Caco-2 (cell line): ENCODE measurements around the gene FN1. TPM values are rescaled to one million over a fixed set of nuclear protein-coding genes. Genes with fewer than 3 reads are reported as not detected.
A peak's percentile ranks its signal among the peaks of the same experiment; 100 is the strongest.

Experiments
- BruUV-seq: library from RNA; stranded (reverse); fragments of 400-500 nt; replicated peaks from 2 replicates; lab custom pipeline; 2021; lab: Mats Ljungman, UMichigan
- CTCF ChIA-PET: fragments of 300-600 bp; sonication (Branson Sonifier 250); formaldehyde crosslinking; loops from one replicate; lab custom pipeline; 2022; ENCODE audit warnings: antibody characterized with exemption; lab: Charles Lee
- POLR2A ChIA-PET: fragments of 300-600 bp; sonication (Branson Sonifier 250); formaldehyde crosslinking; loops from one replicate; lab custom pipeline; 2022; ENCODE audit warnings: antibody characterized with exemption; lab: Charles Lee
- DNase-seq, 2 experiments: peaks; one replicate each; pipeline versions ENCODE4 v3.0.0 to v3.0.0-alpha.2; 2020 to 2022
- H3K27me3 ChIP-seq: replicated peaks from 2 replicates; pipeline ENCODE4 v1.6.0; 2011; ENCODE audit warnings: low read length; ENCODE audit not compliant: control insufficient read depth, insufficient read depth
- H3K36me3 ChIP-seq: 2 replicates; pipeline ENCODE4 v1.5.1; 2011; ENCODE audit warnings: low read length; ENCODE audit not compliant: control insufficient read depth, insufficient read depth
- H3K4me1 ChIP-seq: fragments of 250-450 bp; sonication (Bioruptor Pico); 2 replicates; pipeline ENCODE4 v1.5.1; 2020; ENCODE audit warnings: mild to moderate bottlenecking
- H3K4me3 ChIP-seq: 2 replicates; pipeline ENCODE4 v1.5.1; 2011; ENCODE audit warnings: low read depth, mild to moderate bottlenecking, control low read depth, low read length
- H3K9me3 ChIP-seq: fragments of 250-450 bp; sonication (Bioruptor Pico); 2 replicates; pipeline ENCODE4 v1.5.1; 2020; ENCODE audit warnings: mild to moderate bottlenecking, moderate library complexity
- H3K27ac Mint-ChIP-seq: one replicate; pipeline ENCODE4 v1.8.0; 2022; ENCODE audit warnings: mixed read lengths; ENCODE audit not compliant: unreplicated experiment
- H3K27me3 Mint-ChIP-seq: one replicate; pipeline ENCODE4 v1.8.0; 2022; ENCODE audit warnings: mixed read lengths; ENCODE audit not compliant: insufficient read depth, unreplicated experiment
- H3K36me3 Mint-ChIP-seq: one replicate; pipeline ENCODE4 v1.8.0; 2022; ENCODE audit warnings: mild to moderate bottlenecking, mixed read lengths; ENCODE audit not compliant: insufficient read depth, unreplicated experiment
- H3K4me1 Mint-ChIP-seq: one replicate; pipeline ENCODE4 v1.8.0; 2022; ENCODE audit warnings: low read depth, mixed read lengths; ENCODE audit not compliant: unreplicated experiment
- H3K4me3 Mint-ChIP-seq: one replicate; pipeline ENCODE4 v1.8.0; 2022; ENCODE audit warnings: mild to moderate bottlenecking, moderate library complexity, mixed read lengths; ENCODE audit not compliant: unreplicated experiment
- H3K9me3 Mint-ChIP-seq: one replicate; pipeline ENCODE4 v1.8.0; 2022; ENCODE audit warnings: mixed read lengths; ENCODE audit not compliant: unreplicated experiment
- intact Hi-C: fragments of 100-400 bp; cut with micrococcal nuclease; formaldehyde crosslinking; loops from one replicate; pipeline ENCODE4 v1.10.0; 2022; ENCODE audit not compliant: unreplicated experiment
- total RNA-seq: library from RNA; stranded (reverse); gene quantifications from 2 replicates; pipeline ENCODE4 v1.2.3, GENCODE V29; 2022
- TF ChIP-seq, protein P1 (sequence below), 2 experiments: fragments of 200-600 bp in 1 of 2; IDR thresholded peaks; 1 replicate in 1 of 2; 2 replicates in 1 of 2; pipeline versions ENCODE4 v1.5.1 to v1.8.0; 2011 to 2022; ENCODE audit warnings: antibody characterized with exemption in 1 of 2, control low read depth in 1 of 2, inconsistent platforms in 1 of 2, low read depth in 1 of 2, low read length in 1 of 2, mild to moderate bottlenecking in 1 of 2, moderate library complexity in 1 of 2; ENCODE audit not compliant: insufficient read depth in 1 of 2, severe bottlenecking in 1 of 2, unreplicated experiment in 1 of 2

The FN1 gene
- total RNA-seq, 1 experiment from 2014 or later: 3,805 TPM

DNA sequence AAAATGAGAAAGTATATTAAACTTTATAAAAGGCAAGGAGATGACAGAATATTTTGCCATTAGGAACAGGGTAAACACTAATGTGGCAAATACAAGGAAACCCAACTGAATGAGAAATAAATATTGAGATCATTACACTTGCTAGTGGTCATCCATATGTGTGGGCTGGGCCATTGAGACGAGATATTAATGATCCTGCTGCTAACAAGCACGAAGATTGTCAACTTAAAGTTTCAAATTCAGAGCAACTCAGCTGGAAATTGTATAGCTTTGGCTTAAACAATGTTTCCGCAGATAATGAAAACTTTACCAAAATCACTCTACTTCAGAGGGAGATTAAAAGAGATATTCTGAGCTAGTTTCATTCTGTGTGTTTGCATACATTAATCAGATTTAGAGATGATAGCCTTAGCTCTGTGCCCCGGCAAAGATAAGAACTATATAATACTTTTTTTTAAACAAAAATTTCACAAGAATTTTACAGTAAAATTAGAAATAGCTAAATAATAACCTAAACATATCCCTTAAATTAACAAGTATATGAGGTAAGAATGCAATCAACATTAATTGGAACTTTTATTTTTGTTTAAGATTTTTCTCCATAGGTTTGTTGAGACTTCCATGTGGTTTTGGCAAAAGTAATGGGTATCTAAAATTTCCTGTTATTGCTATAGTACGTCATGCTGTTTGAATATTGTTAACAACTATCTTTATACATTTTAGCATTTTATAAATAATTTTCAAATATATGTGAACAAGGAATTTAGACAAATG lies 40.0 kb downstream of the FN1 start:
- Histone ChIP-seq H3K36me3 (peaks cover 16% of the 10 kb centered on the region), H3K9me3 (no peaks in the 10 kb centered on the region), H3K4me1 (peaks cover 7% of the 10 kb centered on the region; the same call in 1 of the 2 replicates), H3K4me3 (no peak overlapping the region), H3K27me3 (no peaks in the 10 kb centered on the region)
- Mint-ChIP-seq H3K36me3 (peaks cover 100% of the 10 kb centered on the region), H3K9me3 (no peaks in the 10 kb centered on the region), H3K27ac (peak overlapping the region; percentile 58), H3K4me1 (peaks cover 38% of the 10 kb centered on the region), H3K27me3 (no peaks in the 10 kb centered on the region), H3K4me3 (no peak overlapping the region)
- BruUV-seq: no TSS peak
- TF ChIP-seq, protein P1, sequence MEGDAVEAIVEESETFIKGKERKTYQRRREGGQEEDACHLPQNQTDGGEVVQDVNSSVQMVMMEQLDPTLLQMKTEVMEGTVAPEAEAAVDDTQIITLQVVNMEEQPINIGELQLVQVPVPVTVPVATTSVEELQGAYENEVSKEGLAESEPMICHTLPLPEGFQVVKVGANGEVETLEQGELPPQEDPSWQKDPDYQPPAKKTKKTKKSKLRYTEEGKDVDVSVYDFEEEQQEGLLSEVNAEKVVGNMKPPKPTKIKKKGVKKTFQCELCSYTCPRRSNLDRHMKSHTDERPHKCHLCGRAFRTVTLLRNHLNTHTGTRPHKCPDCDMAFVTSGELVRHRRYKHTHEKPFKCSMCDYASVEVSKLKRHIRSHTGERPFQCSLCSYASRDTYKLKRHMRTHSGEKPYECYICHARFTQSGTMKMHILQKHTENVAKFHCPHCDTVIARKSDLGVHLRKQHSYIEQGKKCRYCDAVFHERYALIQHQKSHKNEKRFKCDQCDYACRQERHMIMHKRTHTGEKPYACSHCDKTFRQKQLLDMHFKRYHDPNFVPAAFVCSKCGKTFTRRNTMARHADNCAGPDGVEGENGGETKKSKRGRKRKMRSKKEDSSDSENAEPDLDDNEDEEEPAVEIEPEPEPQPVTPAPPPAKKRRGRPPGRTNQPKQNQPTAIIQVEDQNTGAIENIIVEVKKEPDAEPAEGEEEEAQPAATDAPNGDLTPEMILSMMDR (IDR thresholded peaks at IDR 0.05; ENCODE audit: insufficient read depth in 1 of 2, low read depth in 1 of 2, low read length in 1 of 2, severe bottlenecking in 1 of 2, unreplicated experiment in 1 of 2): no peak
- ChIA-PET CTCF (interaction anchor here (0.5 kb wide), 1 partner anchor 470 kb away, joined by 4 read pairs; no protein-coding TSS in a partner anchor), POLR2A (no interaction called here)
- no peak for DNase-seq
- intact Hi-C loops: loop anchor here (2.0 kb wide), 1 partner anchor 535 kb away; no protein-coding TSS in a partner anchor

DNA sequence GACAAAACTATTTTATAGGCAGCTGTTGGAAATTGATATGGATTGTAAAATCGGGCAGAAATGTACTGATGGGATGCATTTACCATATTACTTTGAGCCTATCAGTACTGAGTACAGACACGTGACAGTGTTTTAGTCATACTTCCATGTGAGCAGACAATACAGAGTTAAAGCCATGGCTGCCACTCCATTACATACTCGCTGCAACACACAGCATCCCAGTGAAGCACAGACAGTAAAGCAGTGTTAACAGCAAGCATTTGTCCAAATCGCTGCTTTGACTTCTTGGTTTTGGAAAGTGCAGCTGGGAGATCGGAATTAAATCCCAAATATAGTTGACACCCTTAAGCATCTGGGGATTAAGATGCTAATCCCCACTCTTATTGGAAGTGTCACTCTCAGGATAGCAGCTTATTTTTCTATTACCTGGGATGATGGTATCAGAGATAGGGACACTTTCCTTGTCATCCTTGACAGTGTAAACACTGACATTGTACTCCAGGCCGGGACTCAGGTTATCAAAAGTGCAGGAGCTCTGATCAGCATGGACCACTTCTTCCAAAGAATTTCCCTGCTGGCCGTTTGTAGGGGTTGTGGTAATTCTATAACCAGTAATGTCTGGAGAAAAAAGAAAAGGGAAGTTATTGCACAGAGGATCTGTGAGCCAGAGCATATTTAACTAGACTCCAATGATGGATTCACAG lies 41.6 kb downstream of the FN1 start:
- Mint-ChIP-seq H3K4me1 (peaks cover 40% of the 10 kb centered on the region), H3K27me3 (no peaks in the 10 kb centered on the region), H3K9me3 (no peaks in the 10 kb centered on the region), H3K4me3 (no peak overlapping the region), H3K27ac (peak overlapping the region; percentile 58), H3K36me3 (peaks cover 100% of the 10 kb centered on the region)
- Histone ChIP-seq H3K9me3 (no peaks in the 10 kb centered on the region), H3K27me3 (no peaks in the 10 kb centered on the region), H3K4me3 (no peak overlapping the region), H3K4me1 (peaks cover 3% of the 10 kb centered on the region; the same call in 1 of the 2 replicates), H3K36me3 (peaks cover 18% of the 10 kb centered on the region)
- ChIA-PET POLR2A (no interaction called here), CTCF (no interaction called here)
- intact Hi-C loops: no loop called here
- DNase-seq: no peak
- TF ChIP-seq, protein P1 (IDR thresholded peaks at IDR 0.05; ENCODE audit: insufficient read depth in 1 of 2, low read depth in 1 of 2, low read length in 1 of 2, severe bottlenecking in 1 of 2, unreplicated experiment in 1 of 2): no peak
- BruUV-seq: no TSS peak

DNA sequence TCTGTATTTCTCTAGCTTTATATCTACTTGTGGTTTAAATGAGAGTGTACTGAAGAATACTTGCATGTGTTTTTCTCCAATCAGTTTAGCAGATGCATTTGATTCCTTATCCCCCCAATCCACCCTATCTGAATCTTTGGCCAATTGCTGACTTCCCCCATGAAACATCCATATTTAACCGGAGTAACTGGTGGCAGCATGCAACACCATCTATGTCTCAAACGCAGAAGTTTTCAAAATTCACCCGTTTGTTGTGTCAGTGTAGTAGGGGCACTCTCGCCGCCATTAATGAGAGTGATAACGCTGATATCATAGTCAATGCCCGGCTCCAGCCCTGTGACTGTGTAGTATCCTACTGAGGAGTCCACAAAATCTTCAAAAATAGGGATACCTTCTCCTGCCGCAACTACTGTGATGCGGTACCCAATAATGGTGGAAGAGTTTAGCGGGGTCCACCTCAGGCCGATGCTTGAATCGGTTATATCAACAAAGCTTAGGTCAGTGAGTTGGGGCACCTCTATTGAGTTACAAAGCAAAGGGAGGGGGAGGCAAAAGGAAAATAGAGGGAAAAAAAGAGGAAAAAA lies 43.1 kb downstream of the FN1 start:
- POLR2A ChIA-PET: no interaction called here
- CTCF ChIA-PET: no interaction called here
- H3K27ac Mint-ChIP-seq: peak overlapping the region; percentile 36

More for the DNA sequence above, 43.1 kb downstream of the FN1 start:
- Mint-ChIP-seq H3K36me3 (peaks cover 100% of the 10 kb centered on the region), H3K27me3 (no peaks in the 10 kb centered on the region), H3K4me3 (no peak overlapping the region), H3K9me3 (no peaks in the 10 kb centered on the region), H3K4me1 (peaks cover 27% of the 10 kb centered on the region)
- Histone ChIP-seq H3K4me1 (no peaks in the 10 kb centered on the region), H3K36me3 (peaks cover 15% of the 10 kb centered on the region), H3K4me3 (no peak overlapping the region), H3K9me3 (no peaks in the 10 kb centered on the region), H3K27me3 (no peaks in the 10 kb centered on the region)
- TF ChIP-seq, protein P1 (IDR thresholded peaks at IDR 0.05; ENCODE audit: insufficient read depth in 1 of 2, low read depth in 1 of 2, low read length in 1 of 2, severe bottlenecking in 1 of 2, unreplicated experiment in 1 of 2): no peak
- no peak for DNase-seq
- intact Hi-C loops: no loop called here
- BruUV-seq: no TSS peak
